HCT116 (cell line): ENCODE results near the gene FNBP1L. TPM values are rescaled to one million over a fixed set of nuclear protein-coding genes. Genes with fewer than 3 reads are reported as not detected.

Experiments
- ATAC-seq: fragments of 200-7000 bp; cut with Tn5 transposase; 2 replicates; pipeline ENCODE4 v1.9.1; 2020; ENCODE audit warnings: mild to moderate bottlenecking, moderate library complexity
- BruUV-seq: library from RNA; stranded (reverse); fragments of 400-500 nt; replicated peaks from 2 replicates; lab custom pipeline; 2021; lab: Mats Ljungman, UMichigan
- CTCF ChIA-PET: fragments of 300-600 bp; sonication (Branson Sonifier 250); formaldehyde crosslinking; loops from one replicate; lab custom pipeline; 2021; ENCODE audit warnings: antibody characterized with exemption; lab: Charles Lee
- POLR2A ChIA-PET: fragments of 300-600, 350-600 bp; sonication (Branson Sonifier 250); formaldehyde crosslinking; loops from one replicate; lab custom pipeline; 2021; ENCODE audit warnings: antibody characterized with exemption; lab: Charles Lee
- RAD21 ChIA-PET, 2 experiments: fragments of 300-600 bp; sonication (Branson Sonifier 250); formaldehyde crosslinking; loops; one replicate each; lab custom pipeline; 2023; ENCODE audit warnings: low total read pairs in 2 of 2; ENCODE audit not compliant: uncharacterized antibody in 2 of 2, unreplicated experiment in 2 of 2, low non-redundant PET in 1 of 2; lab: Charles Lee
- DNase-seq: peaks from one replicate; pipeline ENCODE4 v3.0.0-alpha.2; 2010; ENCODE audit warnings: low read depth, low spot score
- H2AFZ ChIP-seq: fragments of 200-600 bp; shearing (Covaris generic), sonication (generic); 2 replicates; pipeline ENCODE4 v1.6.1; 2017; ENCODE audit warnings: low read depth, mixed run types, mixed read lengths, antibody characterized with exemption, low read length; ENCODE audit not compliant: poor library complexity, severe bottlenecking
- H3K27ac ChIP-seq: 2 replicates; pipeline ENCODE4 v1.5.1; 2012; ENCODE audit warnings: low read depth, low read length
- H3K27me3 ChIP-seq: fragments of 200-600 bp; sonication (generic); 2 replicates; pipeline ENCODE4 v1.6.1; 2016; ENCODE audit warnings: mixed run types, low read length, mixed read lengths; ENCODE audit not compliant: insufficient read depth
- H3K36me3 ChIP-seq, 2 experiments: fragments of 200-500 bp in 1 of 2; fragments of 200-600 bp in 1 of 2; sonication (Bioruptor generic) in 1 of 2; sonication (generic) in 1 of 2; 2 replicates each; pipeline versions ENCODE4 v1.5.1 to v1.6.1; 2014 to 2016; ENCODE audit warnings: low read length in 2 of 2, inconsistent platforms in 1 of 2, mixed read lengths in 1 of 2, mixed run types in 1 of 2; ENCODE audit not compliant: insufficient read depth in 2 of 2, control insufficient read depth in 1 of 2
- H3K4me1 ChIP-seq, 2 experiments: fragments of 200-600 bp in 1 of 2; sonication (generic) in 1 of 2; 2 replicates each; pipeline versions ENCODE4 v1.5.1 to v1.6.1; 2012 to 2017; ENCODE audit warnings: low read length in 2 of 2, inconsistent platforms in 1 of 2, mild to moderate bottlenecking in 1 of 2, mixed read lengths in 1 of 2, mixed run types in 1 of 2, moderate library complexity in 1 of 2; ENCODE audit not compliant: insufficient read depth in 2 of 2, control insufficient read depth in 1 of 2
- H3K4me2 ChIP-seq: fragments of 200-600 bp; sonication (generic); 2 replicates; pipeline ENCODE4 v1.6.1; 2017; ENCODE audit warnings: mixed run types, low read length, mixed read lengths
- H3K4me3 ChIP-seq, 2 experiments: fragments of 200-600 bp in 1 of 2; sonication (generic) in 1 of 2; replicated peaks in 1 of 2; 2 replicates each; pipeline ENCODE4 v1.5.1; 2011 to 2016; ENCODE audit warnings: low read length in 2 of 2, control low read depth in 1 of 2, low read depth in 1 of 2, mild to moderate bottlenecking in 1 of 2, mixed read lengths in 1 of 2, mixed run types in 1 of 2
- H3K79me2 ChIP-seq: fragments of 200-600 bp; sonication (generic); 2 replicates; pipeline ENCODE4 v1.6.1; 2017; ENCODE audit warnings: mild to moderate bottlenecking, mixed run types, low read length, moderate library complexity, mixed read lengths; ENCODE audit not compliant: insufficient read depth
- H3K9ac ChIP-seq: fragments of 200-600 bp; sonication (generic); 2 replicates; pipeline ENCODE4 v1.6.1; 2016; ENCODE audit warnings: low read length, mixed read lengths
- H3K9me2 ChIP-seq: fragments of 200-600 bp; sonication (generic), shearing (Covaris generic); 2 replicates; pipeline ENCODE4 v1.6.1; 2017; ENCODE audit warnings: mixed run types, mild to moderate bottlenecking, moderate library complexity; ENCODE audit not compliant: insufficient read depth
- H3K9me3 ChIP-seq, 2 experiments: fragments of 200-500 bp in 1 of 2; fragments of 200-600 bp in 1 of 2; sonication (Bioruptor generic) in 1 of 2; sonication (generic) in 1 of 2; 2 replicates each; pipeline ENCODE4 v1.6.1; 2014 to 2017; ENCODE audit warnings: low read length in 2 of 2, mixed read lengths in 2 of 2, inconsistent platforms in 1 of 2, low read depth in 1 of 2, mild to moderate bottlenecking in 1 of 2, mixed run types in 1 of 2, moderate library complexity in 1 of 2; ENCODE audit not compliant: control insufficient read depth in 1 of 2, insufficient read depth in 1 of 2
- H4K20me1 ChIP-seq: fragments of 200-600 bp; sonication (generic), shearing (Covaris generic); 2 replicates; pipeline ENCODE4 v1.6.1; 2017; ENCODE audit warnings: mixed run types, mild to moderate bottlenecking, moderate library complexity; ENCODE audit not compliant: insufficient read depth
- EZH2 ChIP-seq: fragments of 200-600 bp; sonication (generic); IDR thresholded peaks from 2 replicates; pipeline ENCODE4 v1.6.1; 2017; ENCODE audit warnings: antibody characterized with exemption, mixed run types
- EZH2phosphoT487 ChIP-seq: fragments of 200-600 bp; IDR thresholded peaks from 2 replicates; pipeline ENCODE4 v1.6.1; 2018; ENCODE audit warnings: antibody characterized with exemption, borderline replicate concordance
- POLR2A ChIP-seq: IDR thresholded peaks from 2 replicates; pipeline ENCODE4 v1.7.0; 2011; ENCODE audit warnings: borderline replicate concordance; ENCODE audit not compliant: insufficient read depth, insufficient read length; ENCODE audit errors: extremely low read depth
- SP1 ChIP-seq: IDR thresholded peaks from 2 replicates; pipeline ENCODE4 v1.6.1; 2012; ENCODE audit warnings: low read depth
- intact Hi-C: fragments of 100-400 bp; cut with micrococcal nuclease; formaldehyde crosslinking; loops from 2 replicates; pipeline ENCODE4 v1.10.0; 2022
- total RNA-seq: library from RNA; stranded (reverse); gene quantifications from one replicate; pipeline ENCODE4 v1.2.1, GENCODE V29; 2021; ENCODE audit not compliant: unreplicated experiment
- TF ChIP-seq, protein P1 (sequence below): IDR thresholded peaks from 2 replicates; pipeline ENCODE4 v1.6.1; 2012; ENCODE audit warnings: low read depth
- TF ChIP-seq, protein P2 (sequence below): IDR thresholded peaks from 2 replicates; pipeline ENCODE4 v1.6.1; 2012
- TF ChIP-seq, protein P3 (sequence below), 3 experiments: fragments of 200-600 bp in 1 of 3; sonication (generic) in 1 of 3; IDR thresholded peaks in 2 of 3; conservative IDR thresholded peaks in 1 of 3; 2 replicates each; pipeline ENCODE4 v1.5.1; 2012 to 2017; ENCODE audit warnings: low read depth in 2 of 3, low read length in 2 of 3, antibody characterized with exemption in 1 of 3, borderline replicate concordance in 1 of 3, control low read depth in 1 of 3, mild to moderate bottlenecking in 1 of 3, mixed read lengths in 1 of 3, mixed run types in 1 of 3, moderate library complexity in 1 of 3; ENCODE audit not compliant: insufficient read depth in 1 of 3
- TF ChIP-seq, protein P4 (sequence below): IDR thresholded peaks from 2 replicates; pipeline ENCODE4 v1.6.1; 2012

The FNBP1L gene
- total RNA-seq, 1 experiment from 2014 or later = 26.1 TPM

DNA sequence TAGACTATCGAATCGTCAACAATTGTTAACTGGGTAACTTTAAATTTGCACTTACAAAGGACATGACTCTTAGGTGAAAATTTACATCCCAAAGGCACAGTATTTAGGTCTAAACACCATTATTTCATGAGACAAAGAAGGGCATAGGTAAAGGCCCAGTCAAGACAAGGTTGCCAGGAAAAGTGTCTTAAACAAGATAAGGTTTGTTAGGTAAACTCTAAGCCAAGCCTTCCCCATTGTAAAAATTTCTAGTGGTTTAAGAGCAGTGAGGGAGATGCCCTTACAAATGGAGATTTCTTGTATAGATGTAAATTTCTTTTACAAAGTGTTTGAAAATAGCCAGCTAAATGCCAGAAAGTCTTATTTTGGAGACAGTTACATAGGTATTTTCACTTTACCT lies 36.9 kb upstream of the FNBP1L start:
- Histone ChIP-seq H3K4me1 (no peaks in the 10 kb centered on the region), H4K20me1 (no peaks in the 10 kb centered on the region), H3K9ac (no peak overlapping the region), H3K27ac (no peak overlapping the region), H3K4me3 (no peak overlapping the region), H3K36me3 (no peaks in the 10 kb centered on the region), H3K4me2 (no peak overlapping the region), H2AFZ (no peak overlapping the region), H3K79me2 (no peaks in the 10 kb centered on the region), H3K9me3 (peaks cover 0 to 4% of the 10 kb centered on the region in 2 experiments; a peak in 1 of 4 replicates), H3K27me3 (no peaks in the 10 kb centered on the region), H3K9me2 (no peaks in the 10 kb centered on the region)
- ATAC-seq (no peak), DNase-seq (no peak)
- BruUV-seq = no TSS peak
- CTCF ChIA-PET = no interaction called here
- RAD21 ChIA-PET = no interaction called here
- POLR2A ChIA-PET = no interaction called here
- TF ChIP-seq POLR2A (no peak), SP1 (no peak), EZH2phosphoT487 (no peak), EZH2 (no peak)
- TF ChIP-seq, protein P1, sequence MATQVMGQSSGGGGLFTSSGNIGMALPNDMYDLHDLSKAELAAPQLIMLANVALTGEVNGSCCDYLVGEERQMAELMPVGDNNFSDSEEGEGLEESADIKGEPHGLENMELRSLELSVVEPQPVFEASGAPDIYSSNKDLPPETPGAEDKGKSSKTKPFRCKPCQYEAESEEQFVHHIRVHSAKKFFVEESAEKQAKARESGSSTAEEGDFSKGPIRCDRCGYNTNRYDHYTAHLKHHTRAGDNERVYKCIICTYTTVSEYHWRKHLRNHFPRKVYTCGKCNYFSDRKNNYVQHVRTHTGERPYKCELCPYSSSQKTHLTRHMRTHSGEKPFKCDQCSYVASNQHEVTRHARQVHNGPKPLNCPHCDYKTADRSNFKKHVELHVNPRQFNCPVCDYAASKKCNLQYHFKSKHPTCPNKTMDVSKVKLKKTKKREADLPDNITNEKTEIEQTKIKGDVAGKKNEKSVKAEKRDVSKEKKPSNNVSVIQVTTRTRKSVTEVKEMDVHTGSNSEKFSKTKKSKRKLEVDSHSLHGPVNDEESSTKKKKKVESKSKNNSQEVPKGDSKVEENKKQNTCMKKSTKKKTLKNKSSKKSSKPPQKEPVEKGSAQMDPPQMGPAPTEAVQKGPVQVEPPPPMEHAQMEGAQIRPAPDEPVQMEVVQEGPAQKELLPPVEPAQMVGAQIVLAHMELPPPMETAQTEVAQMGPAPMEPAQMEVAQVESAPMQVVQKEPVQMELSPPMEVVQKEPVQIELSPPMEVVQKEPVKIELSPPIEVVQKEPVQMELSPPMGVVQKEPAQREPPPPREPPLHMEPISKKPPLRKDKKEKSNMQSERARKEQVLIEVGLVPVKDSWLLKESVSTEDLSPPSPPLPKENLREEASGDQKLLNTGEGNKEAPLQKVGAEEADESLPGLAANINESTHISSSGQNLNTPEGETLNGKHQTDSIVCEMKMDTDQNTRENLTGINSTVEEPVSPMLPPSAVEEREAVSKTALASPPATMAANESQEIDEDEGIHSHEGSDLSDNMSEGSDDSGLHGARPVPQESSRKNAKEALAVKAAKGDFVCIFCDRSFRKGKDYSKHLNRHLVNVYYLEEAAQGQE = no peak
- TF ChIP-seq, protein P2, sequence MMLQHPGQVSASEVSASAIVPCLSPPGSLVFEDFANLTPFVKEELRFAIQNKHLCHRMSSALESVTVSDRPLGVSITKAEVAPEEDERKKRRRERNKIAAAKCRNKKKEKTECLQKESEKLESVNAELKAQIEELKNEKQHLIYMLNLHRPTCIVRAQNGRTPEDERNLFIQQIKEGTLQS = no peak
- TF ChIP-seq, protein P3, sequence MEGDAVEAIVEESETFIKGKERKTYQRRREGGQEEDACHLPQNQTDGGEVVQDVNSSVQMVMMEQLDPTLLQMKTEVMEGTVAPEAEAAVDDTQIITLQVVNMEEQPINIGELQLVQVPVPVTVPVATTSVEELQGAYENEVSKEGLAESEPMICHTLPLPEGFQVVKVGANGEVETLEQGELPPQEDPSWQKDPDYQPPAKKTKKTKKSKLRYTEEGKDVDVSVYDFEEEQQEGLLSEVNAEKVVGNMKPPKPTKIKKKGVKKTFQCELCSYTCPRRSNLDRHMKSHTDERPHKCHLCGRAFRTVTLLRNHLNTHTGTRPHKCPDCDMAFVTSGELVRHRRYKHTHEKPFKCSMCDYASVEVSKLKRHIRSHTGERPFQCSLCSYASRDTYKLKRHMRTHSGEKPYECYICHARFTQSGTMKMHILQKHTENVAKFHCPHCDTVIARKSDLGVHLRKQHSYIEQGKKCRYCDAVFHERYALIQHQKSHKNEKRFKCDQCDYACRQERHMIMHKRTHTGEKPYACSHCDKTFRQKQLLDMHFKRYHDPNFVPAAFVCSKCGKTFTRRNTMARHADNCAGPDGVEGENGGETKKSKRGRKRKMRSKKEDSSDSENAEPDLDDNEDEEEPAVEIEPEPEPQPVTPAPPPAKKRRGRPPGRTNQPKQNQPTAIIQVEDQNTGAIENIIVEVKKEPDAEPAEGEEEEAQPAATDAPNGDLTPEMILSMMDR (IDR thresholded peaks at IDR 0.05 in 2 of 3, conservative IDR thresholded peaks at IDR 0.05 in 1 of 3; ENCODE audit: borderline replicate concordance in 1 of 3, insufficient read depth in 1 of 3, low read depth in 2 of 3, low read length in 2 of 3) = no peak
- TF ChIP-seq, protein P4, sequence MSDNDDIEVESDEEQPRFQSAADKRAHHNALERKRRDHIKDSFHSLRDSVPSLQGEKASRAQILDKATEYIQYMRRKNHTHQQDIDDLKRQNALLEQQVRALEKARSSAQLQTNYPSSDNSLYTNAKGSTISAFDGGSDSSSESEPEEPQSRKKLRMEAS = no peak
- intact Hi-C loops = no loop called here
